Measurements from ENCODE around the gene FAM124B. TPM values are rescaled to one million over a fixed set of nuclear protein-coding genes. Genes with fewer than 3 reads are reported as not detected.

Gene FAM124B
- total RNA-seq, 1 donor from 2014 or later = 11.8 TPM

DNA sequence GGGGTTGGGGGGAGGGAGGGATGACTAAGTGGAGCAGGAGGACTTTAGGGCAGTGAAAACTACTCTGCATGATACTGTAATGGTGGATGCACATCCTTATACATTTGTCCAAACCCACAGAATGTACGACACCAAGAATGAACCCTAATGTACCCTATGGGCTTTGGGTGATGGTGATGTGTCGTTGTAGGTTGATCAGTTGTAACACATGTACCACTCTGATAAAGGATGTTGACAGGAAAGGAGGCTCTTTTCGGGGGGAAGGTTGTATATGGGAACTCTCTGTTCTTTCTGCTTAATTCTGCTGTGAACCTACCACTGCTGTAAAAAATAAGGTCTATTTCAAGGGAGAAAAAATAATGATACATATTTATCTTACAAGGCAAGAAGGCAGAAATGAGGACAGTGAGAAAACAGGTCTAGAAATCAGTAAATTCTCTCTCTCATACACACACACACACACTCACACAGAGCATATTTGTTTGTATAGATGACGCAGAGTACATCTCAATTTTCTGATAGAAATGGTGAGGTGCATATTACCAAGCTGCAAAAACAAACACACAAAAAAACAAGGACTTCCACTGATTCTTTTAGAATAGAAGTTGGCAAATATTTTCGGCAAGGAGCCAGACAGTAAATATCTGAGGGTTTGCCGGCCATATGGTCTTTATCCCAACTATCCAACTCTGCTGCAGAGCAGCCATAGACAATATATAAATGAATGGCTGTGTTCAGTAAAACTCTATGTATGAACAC lies 20.2 kb downstream of the FAM124B start:
- peak; percentile 69 for DNase-seq

DNA sequence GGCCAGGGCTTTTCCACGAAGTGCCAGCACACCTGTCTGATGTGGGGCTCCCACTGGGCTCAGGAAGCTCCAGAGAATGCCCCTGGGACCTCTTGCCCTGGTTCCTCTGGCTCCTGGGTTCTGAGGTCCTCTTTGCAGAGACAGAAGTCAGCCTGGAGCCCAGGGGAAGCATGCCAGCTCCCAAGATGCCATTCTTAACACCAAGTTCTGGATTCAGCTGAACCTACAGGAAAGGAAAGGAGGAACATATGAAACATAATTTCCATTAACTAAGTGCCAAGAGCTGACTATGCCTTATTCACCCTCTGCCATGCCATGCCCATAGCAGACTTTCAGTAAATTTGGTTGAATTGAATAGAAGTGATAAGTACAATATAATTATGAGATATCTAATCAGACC lies 21.9 kb downstream of the FAM124B start:
- DNase-seq = no peak

DNA sequence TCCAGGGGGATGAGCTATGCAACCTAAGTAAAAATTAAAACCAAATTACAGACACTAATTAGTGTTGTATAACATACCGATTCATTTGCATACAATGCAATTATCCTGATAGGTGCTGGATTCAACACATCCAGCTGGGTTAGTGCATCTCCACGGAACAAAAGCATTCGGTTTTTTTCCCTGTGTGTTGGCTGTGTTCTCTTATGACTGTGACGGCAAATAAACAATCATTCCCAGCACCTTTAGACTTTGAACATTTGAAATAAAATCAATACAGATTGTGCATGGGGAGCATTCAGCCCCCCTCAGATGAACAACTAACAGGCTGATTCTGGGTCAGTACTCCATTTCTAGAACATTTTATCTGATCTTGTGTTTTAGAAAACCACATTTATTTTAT lies 22.7 kb downstream of the FAM124B start:
- peak; percentile 38 for DNase-seq

DNA sequence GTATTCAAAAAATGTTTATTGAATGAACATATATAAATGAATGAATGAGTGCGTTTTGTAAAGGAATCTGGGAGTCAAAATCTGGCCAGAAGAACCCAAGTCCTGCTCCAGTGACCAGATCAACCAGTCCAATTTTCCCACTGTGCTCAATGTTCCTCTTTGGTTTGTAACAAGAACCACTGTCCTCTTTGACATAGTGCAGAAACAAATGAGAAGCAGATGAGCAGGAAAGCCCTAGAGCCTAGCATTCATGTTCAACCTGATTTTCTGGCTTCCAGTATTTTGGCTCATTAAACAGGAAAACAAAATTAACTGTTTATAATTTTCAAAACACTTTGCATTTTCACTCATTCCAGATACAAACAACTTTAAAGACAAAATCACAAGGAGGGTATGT lies 23.2 kb downstream of the FAM124B start:
- DNase-seq = peak; percentile 73

DNA sequence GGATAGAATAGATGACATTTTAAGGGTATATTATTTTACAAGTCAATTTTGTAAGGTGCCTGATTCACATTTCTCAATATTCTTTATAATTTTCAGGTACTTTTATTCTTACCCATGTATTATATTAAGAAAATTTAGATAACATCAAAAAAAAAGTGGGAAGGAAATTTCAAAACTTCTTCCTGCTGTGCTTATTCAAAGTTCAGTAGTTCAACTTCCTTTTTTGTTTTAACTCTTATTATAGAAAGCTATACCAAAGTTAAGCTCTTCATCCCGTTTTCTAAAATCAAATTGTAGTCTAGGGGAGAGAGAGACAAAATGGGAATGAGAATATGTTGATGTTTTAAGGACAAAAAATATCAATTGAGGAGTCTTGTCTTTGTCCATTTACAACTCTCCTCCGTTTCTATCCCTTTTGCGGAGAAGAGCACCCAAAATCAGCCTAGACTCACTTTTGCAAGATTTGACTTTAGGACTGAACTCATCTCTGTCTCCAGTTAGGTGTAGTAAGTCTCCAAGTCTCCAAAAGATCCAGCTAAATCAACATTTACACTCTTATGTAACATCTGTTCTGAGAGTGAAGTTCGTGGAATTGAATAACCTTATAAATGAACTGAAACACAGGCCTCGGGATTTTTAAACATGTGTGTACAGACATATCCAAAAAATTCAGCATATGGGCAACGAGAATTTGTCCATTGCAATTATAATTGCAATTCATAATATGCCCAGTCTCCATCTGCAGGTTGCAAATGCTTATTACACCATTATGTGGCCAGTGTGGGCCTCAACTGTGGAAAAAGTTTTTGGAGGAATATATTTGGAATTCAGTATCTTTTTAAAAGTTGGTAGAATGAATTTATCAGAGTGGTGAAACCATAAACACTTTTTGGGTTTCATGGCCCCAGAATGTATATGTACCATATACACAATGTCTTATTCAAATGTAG lies 23.9 kb downstream of the FAM124B start:
- DNase-seq = peak; percentile 28

DNA sequence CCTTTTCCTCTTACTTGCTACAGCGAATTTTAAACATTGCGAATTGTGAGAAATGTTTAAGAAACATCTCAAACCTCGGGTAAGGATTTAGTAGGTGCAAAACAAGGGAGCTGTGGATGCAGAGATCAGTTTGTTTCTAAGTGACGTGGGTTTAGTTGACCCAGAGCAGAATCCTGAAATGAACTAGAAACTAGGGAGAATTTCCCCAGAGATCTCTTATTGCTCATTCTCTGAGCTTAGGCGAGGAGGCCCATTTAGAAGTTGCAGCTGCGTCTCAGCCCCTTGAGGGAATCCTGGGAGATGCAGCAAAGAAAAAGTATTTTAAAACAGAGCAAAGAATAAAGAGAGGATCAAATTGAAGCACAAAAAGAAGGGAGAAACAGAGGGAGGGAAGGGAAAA lies 29.3 kb downstream of the FAM124B start:
- no peak for DNase-seq

DNA sequence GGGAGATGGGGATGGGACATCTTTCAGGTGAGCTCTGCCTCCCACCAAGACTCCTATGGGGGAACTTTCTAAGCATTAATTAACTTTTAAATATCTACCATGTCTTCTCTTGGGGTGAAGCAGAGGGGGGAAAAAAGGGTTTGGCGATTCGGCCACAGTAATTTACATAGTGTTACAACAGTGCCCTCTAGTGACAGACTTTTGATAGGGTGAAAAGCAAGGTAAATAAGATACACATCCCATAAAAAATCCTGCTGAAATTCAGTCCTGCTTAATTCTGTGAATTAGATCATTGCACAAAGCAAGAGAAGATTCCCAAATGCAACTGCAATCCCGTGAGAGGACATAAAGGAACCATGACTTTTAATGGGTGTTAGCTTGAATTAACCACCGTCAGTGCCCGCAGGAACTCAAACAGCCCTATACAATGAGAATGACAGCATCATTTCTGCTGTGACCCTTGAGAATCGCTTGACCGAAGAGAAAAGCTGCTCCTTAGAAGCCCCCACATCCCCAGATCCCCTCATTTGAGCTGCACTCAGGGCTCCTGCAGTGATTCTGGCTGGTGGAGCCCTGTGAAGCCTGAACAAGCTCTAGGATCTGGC lies 32.8 kb downstream of the FAM124B start:
- peak; percentile 63 for DNase-seq

DNA sequence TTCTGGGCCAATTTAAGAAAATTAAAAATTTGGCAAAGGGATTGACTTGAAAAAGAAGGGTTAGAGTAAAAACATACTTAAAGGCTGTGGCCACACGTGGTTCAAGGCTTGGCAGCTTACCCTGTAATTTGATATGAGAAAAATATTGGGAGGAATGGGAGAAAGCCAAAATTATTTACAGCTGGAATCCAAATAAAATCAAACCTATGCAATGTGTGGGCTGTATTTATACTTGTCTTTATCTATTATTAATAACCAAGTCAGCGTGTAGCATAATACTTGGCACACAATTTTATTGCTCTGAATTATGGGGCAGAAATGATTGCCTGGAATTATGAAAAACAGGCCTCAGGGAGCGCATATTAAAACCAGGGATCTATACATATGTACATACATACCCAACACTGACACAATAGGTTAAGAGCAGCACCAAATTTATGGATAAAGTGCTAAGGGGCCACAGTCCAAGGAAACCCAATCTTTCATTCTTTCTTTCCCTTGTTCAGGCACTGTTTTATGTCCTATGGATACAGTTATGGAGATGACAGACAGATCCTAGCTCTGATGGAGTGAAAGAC lies 35.6 kb downstream of the FAM124B start:
- DNase-seq = peak; percentile 68

DNA sequence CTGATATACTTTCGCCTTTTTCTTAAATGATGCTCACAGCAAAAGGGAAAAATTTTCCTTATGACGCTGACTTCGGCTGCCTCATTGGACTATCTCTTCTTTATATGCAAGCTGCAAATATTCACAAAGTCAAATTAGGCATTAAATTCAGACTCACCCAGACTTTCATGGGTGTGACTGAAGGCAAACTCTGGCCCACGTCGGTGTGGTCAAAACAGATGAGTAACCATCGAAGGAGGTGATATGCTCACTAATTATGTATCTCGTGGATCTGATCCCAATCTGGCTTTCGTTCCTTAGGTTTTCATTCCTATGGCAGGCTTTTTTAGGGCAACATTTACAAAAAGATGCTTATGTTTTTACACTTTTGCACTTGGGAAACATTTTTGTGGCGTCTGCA lies 36.6 kb downstream of the FAM124B start:
- DNase-seq = no peak

DNA sequence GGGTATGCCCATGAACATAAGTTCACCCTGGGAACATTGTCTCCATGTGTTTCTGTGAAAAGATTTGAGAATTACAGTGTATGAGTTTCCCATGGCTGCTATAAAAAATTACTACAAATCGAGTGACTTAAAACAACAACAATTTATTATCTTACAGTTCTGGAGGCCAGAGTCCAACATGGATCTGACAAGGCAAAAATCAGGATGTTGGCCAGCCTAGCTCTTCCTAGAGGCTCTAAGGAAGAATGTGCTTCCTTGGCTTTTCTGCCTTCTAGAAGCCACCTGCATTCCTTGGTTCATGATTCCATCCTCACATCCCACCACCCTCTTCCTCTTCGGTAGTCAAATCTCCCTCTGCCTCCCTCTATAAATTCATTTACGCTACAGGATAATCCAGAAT lies 38.6 kb downstream of the FAM124B start:
- no peak for DNase-seq

DNA sequence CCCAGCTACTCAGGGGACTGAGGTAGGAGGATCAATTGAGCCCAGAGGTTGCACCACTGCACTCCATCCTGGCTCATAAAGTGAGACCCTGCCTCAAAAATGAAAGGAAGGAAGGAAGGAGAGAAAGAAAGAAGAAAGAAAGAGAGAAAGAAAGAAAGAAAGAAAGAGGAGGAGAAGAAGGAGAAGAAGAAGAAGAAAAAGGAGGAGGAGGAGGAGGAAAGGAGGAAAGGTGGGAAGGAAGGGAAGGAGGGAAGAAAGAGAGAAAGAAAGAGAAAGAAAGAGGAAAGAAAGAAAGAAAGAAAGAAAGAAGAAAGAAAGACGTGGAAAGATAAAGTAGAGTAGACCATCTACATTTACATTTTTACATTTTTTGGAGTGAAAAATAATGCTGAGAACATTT lies 39.8 kb downstream of the FAM124B start:
- DNase-seq = no peak

DNA sequence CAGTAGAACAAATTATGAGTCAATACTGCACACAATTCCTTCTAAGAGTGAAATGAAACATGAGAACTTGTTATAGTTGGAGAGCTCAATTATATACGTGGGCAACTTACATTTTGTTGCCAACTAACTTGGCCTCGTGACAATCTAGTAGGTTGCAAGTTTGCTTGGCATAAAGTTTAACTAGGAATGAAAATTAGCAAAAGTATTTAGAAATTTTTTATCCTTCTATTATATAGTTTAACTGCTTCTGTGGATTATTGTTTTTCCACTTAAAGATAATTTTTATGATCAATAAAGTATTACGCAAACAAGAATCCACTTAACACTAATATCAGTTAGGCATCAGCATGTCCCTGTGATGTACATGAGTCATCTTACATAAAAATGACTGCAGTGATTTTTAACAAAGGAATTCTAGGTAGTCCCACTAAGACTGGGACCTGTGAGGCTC lies 41.1 kb downstream of the FAM124B start:
- peak; percentile 32 for DNase-seq

DNA sequence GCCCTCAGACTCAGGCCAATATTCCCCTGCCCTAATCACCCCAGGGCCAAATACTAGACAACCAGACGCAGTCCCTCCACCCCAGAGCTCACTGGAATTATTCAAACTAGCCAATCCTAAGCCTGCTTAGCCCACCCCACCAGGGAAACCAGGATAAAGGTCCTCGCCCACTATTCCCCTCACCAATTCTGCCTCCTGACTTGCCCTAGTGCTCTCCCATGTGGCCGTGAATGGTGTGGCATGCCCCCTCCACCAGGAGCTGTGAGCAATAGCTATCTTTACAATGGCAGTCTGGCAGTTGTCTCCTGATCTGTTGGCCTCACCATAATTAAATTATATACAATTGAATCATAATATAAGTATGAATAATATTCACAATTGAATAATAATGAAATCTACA lies 42.3 kb downstream of the FAM124B start:
- no peak for DNase-seq

DNA sequence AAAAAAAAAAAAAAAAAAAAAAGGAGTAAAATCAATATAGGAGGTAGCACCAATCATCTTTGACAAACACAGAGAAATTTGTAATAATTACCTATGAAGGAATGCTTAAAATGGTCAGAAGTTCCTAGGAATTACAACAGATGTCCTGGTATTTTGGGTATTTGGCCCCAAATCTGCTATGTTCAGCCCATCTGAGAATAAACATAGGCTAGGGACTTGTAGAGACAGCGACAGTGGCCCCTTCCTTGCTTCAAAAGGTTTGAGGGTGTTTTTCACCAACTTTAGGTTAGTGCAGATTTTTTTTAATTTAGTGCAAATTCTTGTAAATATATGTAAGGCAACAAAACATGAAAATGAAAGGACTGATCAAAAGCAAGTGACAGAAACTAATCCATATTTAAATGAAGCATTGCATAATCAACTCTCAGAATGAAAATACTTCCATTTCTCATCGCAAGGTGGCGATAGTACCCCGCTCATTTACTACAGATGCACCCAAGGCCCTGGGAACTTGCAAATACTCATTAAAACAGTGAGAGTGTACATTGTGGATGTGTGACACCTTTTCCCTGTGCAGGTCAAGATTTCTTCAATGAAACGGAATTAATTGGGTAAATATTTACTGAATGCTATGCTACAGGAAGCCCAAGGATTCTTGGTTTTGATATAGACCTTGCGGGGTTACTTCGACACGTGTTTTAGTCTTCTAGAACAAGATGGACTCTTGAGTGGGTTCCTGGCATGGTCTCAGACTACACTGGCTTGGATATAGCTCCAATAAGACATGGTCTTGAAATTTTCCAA lies 44.6 kb downstream of the FAM124B start:
- peak; percentile 85 for DNase-seq

DNA sequence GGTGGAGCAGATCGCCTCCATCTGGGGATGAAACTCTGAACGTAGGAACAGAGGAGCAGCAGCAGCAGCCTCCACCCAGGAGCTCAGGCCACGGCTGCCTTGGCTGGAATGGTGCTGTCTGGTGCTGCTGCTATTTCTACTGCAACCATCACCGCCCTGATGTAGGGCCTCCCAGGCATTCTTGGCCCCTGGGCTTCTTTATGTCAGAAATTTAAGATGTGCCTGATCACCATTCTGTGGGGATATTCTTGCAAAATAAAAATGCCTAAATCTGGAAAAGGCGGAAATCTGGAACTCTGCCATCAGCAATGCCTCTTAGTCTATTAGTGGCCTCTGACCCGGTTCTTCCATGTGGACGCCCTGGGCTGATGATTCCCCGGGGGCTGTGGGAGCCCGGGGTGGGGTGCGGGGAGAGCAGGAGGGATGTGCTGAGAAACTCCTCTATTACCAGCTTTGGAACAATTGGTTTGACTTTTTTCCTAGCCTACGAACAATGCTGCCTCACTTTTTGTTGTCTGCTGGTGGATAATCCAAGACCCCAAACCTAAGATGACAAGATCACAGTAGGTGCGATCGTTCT lies 47.2 kb downstream of the FAM124B start:
- DNase-seq = no peak

DNA sequence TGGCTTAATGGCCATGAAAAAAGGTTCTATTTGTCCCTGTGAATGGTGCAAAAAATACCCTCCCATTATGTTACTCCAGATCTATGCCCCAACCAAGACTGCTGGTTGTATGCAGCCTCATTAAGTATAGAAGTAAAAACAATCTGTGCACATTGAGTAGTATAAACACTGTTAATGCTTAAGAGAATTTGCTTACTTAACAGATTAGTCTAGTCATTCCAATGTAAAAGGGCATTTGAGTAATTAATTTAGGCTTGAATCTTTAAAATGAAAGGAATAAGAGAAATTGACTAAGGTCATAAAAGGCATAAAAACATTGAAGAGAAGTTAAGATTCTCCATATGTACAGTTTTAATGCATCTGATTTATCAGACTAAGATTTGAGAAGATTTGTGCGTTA lies 51.2 kb downstream of the FAM124B start:
- no peak for DNase-seq

DNA sequence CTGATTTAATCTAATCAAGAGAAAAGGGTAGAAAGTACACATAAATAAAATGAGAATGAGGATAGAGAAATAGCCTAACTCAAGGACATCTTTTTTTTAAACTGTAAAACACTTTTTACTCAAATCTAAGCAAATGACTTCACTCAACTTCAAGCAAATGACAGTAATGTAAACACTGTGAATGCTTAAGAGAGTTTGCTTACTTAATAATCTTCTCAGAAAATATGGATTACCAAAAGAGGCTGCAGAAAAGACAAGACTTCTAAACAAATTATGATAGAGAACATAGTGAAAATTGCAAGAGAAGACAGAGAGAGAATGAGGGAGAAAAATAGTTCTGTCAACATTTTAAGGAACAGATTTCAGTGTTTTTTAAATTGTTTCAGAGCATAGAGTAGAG lies 52.5 kb downstream of the FAM124B start:
- no peak for DNase-seq

DNA sequence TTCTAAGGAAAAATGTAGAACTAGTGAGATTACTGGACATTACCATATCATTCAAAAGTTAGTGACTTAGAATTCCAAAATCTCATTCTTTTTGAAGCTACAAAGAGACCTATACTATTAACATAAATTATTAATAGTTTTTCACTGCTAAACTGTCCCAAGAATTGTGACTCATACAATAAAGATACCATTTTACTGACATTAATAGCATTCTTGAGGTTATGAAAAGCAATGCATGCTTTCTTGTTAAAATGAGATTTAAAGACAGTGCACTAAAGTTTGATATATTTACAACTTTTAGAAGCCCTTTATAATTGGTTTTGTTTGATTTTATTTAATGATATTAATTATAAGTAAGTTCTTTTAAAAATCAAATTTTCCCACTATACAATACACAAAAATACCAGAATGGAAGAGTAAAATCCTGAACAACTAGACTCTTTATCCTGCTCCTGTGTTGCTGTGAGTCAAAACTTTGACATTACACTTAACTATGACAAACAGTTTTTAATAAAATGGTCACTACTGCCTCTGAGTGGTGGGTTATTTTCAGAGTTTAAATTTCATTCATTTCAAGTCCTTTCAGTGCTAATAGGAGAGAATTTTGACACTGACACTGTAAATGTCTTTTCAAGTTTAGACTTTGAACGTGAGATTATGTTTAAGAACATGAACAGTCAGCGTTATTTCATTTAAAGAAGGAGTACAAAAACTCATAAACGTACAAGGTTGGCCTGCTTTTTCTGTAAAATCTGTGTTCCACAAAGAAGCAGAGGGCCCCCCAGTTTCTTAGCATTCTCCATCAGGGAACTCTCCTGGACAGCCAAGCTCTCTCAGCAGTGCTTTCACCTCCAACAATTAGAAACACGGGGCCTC lies 54.5 kb downstream of the FAM124B start:
- DNase-seq = no peak

DNA sequence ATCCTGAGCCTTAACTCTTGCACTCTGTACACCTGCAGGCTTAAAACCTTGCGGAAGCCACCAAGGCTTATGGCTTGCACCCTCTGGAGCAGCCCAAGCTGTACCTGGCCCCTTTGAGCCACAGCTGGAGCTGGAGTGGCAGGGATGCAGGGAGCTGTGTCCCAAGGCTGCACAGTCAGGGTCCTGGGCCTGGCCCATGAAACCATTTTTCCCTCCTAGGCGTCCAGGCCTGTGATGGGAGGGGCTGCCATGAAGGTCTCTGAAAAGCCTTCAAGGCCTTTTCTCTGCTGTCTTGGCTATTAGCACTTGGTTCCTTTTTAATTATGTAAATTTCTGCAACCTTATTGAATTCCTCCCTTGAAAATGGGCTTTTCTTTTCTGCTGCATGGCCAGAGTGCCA lies 56.4 kb downstream of the FAM124B start:
- DNase-seq = no peak

DNA sequence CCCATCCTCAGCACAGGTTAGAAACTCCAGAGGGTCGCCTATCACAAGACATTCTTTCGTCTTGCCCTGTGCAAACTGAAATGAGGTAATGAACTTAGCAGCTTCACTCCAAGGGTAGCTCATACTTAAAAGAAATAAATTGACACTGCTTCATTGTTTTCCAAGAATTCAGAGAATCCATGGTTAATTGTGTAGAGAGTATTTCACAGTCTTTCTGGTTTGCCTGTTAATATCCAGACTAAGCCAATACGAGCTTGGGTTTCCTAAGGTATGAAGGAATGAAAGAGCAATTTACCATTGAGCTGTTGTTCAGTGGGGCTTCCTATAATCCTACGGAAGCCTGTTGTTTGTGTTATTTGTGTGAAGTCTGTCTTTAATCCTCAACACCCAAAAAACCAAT lies 58.7 kb downstream of the FAM124B start:
- no peak for DNase-seq
